HepG2 (cell line): ENCODE measurements around the gene CAPRIN2. TPM values are rescaled to one million over a fixed set of nuclear protein-coding genes. Genes with fewer than 3 reads are reported as not detected.
A peak's percentile ranks its signal among the peaks of the same experiment; 100 is the strongest.

Experiments used
- HMGA1 ChIP-seq: sonication (generic); formaldehyde crosslinking; conservative IDR thresholded peaks from 2 replicates; pipeline ENCODE4 v1.4.0; 2020; ENCODE audit warnings: missing genetic modification reagents
- MEF2D ChIP-seq: sonication (generic); formaldehyde crosslinking; IDR thresholded peaks from 2 replicates; pipeline ENCODE4 v1.5.1; 2020; ENCODE audit warnings: mild to moderate bottlenecking, missing genetic modification reagents
- NPAS2 ChIP-seq: sonication (generic); formaldehyde crosslinking; IDR thresholded peaks from 2 replicates; pipeline ENCODE4 v1.8.0; 2022; ENCODE audit warnings: mild to moderate bottlenecking, missing genetic modification reagents, borderline replicate concordance
- SAP130 ChIP-seq: IDR thresholded peaks from 2 replicates; pipeline ENCODE4 v1.6.1; 2016; ENCODE audit warnings: low read depth
- SNAPC2 ChIP-seq: sonication (generic); formaldehyde crosslinking; IDR thresholded peaks from 2 replicates; pipeline ENCODE4 v1.8.1; 2022; ENCODE audit warnings: mild to moderate bottlenecking, missing genetic modification reagents
- SOX6 ChIP-seq, 2 experiments: fragments of 450-650 bp in 1 of 2; sonication (generic) in 1 of 2; formaldehyde crosslinking in 1 of 2; IDR thresholded peaks; 2 replicates each; pipeline versions ENCODE4 v1.4.0 to v1.6.1; 2017 to 2020; ENCODE audit warnings: antibody characterized with exemption in 1 of 2, mild to moderate bottlenecking in 1 of 2, missing genetic modification reagents in 1 of 2
- ZBTB20 ChIP-seq: sonication (generic); formaldehyde crosslinking; IDR thresholded peaks from 2 replicates; pipeline ENCODE4 v1.8.1; 2023; ENCODE audit warnings: missing genetic modification reagents, low read depth, mild to moderate bottlenecking, borderline replicate concordance
- ZBTB7A ChIP-seq: sonication (generic); formaldehyde crosslinking; IDR thresholded peaks from 2 replicates; pipeline ENCODE4 v1.8.0; 2022; ENCODE audit warnings: mild to moderate bottlenecking, missing genetic modification reagents
- ZNF350 ChIP-seq: sonication (generic); formaldehyde crosslinking; IDR thresholded peaks from 2 replicates; pipeline ENCODE4 v1.4.0; 2020; ENCODE audit warnings: mild to moderate bottlenecking, low read depth, missing genetic modification reagents, borderline replicate concordance
- ZNF75D ChIP-seq: sonication (generic); formaldehyde crosslinking; IDR thresholded peaks from 2 replicates; pipeline ENCODE4 v1.8.1; 2023; ENCODE audit warnings: missing genetic modification reagents, mild to moderate bottlenecking, borderline replicate concordance
- ZNF788 ChIP-seq: sonication (generic); formaldehyde crosslinking; IDR thresholded peaks from 2 replicates; pipeline ENCODE4 v1.5.0; 2020; ENCODE audit warnings: mild to moderate bottlenecking, missing genetic modification reagents, borderline replicate concordance
- polyA plus RNA-seq, 8 experiments: library from polyadenylated mRNA; depleted of rRNA in 3 of 8; stranded (reverse) in 7 of 8; unstranded in 1 of 8; fragments of >200 nt; fragmentation: Illumina TruSeq in 4 of 8; extraction: Trizol in 4 of 8; gene quantifications; 2 replicates each; pipeline versions ENCODE4 v1.2.1 to v1.2.3, GENCODE V29; 2011 to 2016; ENCODE audit warnings: low read depth in 4 of 8, missing spikeins in 1 of 8, mixed read lengths in 1 of 8; ENCODE audit not compliant: insufficient read depth in 1 of 8
- total RNA-seq, 5 experiments: library from RNA; depleted of rRNA; stranded (reverse); fragments of >200 nt; fragmentation: Illumina TruSeq; extraction: Trizol; gene quantifications; 2 replicates each; pipeline ENCODE4 v1.2.3, GENCODE V29; 2016; ENCODE audit warnings: low read depth in 1 of 5
- TF ChIP-seq, protein P1 (sequence below): sonication (generic); formaldehyde crosslinking; IDR thresholded peaks from 2 replicates; pipeline ENCODE4 v1.9.0; 2022; ENCODE audit warnings: low read depth, missing genetic modification reagents
- TF ChIP-seq, protein P2 (sequence below): fragments of 450-650 bp; IDR thresholded peaks from 2 replicates; pipeline ENCODE4 v1.6.1; 2016

The CAPRIN2 gene
- total and polyA plus RNA-seq, 2 of the 13 experiments (the other 11 are each of a cell fraction or from before 2014, with no cell fraction given) = 21.7 to 30.6 TPM

DNA sequence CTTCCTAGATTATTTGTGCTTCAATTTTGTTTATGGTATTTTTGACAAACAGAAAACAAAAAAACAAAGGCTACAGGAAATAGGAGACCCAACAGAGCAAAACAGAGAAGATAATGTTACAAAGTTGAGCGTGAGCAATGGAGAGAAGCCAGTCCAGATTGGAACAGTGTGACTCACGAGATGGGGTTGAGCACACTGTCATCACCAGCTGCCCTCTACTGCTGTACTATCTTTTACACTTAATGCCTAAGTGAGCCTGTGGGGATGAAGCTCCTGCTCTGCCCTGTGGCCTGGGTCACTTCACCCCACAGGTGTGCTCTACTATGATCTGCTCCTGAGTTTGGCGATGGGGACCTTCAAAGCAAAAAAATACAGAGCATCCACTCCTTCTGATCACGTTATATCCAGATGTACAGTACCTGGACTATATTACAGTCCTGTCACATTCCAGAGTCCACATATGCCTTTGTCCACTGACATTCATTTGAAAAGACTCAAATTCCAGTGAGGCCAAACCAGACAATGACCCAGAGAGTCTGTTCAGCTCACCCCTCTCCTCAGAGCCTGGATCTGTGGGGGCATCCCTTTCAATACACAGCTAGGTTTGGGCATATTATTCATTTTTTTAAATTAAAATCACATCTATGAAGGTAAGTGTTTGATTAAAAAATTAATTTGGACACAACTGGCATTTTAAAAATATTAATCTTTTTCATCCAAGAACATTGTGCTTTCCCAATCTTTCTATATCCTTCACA, 63.5 kb downstream of the CAPRIN2 start (continued):
- no peak for TF ChIP-seq SOX6 (IDR thresholded peaks at IDR 0.05)
- TF ChIP-seq SOX6 (CRISPR knock-in tag; IDR thresholded peaks at IDR 0.05) = peak; percentile 48
- TF ChIP-seq, protein P1, sequence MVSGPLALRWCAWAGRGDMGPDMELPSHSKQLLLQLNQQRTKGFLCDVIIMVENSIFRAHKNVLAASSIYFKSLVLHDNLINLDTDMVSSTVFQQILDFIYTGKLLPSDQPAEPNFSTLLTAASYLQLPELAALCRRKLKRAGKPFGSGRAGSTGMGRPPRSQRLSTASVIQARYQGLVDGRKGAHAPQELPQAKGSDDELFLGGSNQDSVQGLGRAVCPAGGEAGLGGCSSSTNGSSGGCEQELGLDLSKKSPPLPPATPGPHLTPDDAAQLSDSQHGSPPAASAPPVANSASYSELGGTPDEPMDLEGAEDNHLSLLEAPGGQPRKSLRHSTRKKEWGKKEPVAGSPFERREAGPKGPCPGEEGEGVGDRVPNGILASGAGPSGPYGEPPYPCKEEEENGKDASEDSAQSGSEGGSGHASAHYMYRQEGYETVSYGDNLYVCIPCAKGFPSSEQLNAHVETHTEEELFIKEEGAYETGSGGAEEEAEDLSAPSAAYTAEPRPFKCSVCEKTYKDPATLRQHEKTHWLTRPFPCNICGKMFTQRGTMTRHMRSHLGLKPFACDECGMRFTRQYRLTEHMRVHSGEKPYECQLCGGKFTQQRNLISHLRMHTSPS (CRISPR knock-in tag) = no peak
- TF ChIP-seq NPAS2 (CRISPR knock-in tag) = no peak
- no peak for TF ChIP-seq HMGA1 (CRISPR knock-in tag)
- TF ChIP-seq SAP130 (CRISPR knock-in tag) = peak; percentile 47
- TF ChIP-seq, protein P2, sequence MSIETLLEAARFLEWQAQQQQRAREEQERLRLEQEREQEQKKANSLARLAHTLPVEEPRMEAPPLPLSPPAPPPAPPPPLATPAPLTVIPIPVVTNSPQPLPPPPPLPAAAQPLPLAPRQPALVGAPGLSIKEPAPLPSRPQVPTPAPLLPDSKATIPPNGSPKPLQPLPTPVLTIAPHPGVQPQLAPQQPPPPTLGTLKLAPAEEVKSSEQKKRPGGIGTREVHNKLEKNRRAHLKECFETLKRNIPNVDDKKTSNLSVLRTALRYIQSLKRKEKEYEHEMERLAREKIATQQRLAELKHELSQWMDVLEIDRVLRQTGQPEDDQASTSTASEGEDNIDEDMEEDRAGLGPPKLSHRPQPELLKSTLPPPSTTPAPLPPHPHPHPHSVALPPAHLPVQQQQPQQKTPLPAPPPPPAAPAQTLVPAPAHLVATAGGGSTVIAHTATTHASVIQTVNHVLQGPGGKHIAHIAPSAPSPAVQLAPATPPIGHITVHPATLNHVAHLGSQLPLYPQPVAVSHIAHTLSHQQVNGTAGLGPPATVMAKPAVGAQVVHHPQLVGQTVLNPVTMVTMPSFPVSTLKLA = no peak
- no peak for TF ChIP-seq MEF2D (CRISPR knock-in tag)
- TF ChIP-seq SNAPC2 (CRISPR knock-in tag) = no peak
- TF ChIP-seq ZNF788 (CRISPR knock-in tag) = 0 out of 2 replicates have a peak, but pooled peaks have one; percentile 28
- TF ChIP-seq ZNF350 (CRISPR knock-in tag) = no peak
- no peak for TF ChIP-seq ZNF75D (CRISPR knock-in tag)
- TF ChIP-seq ZBTB7A (CRISPR knock-in tag) = no peak
- no peak for TF ChIP-seq ZBTB20 (CRISPR knock-in tag)
